EL (cell line): ENCODE data around the gene NLRC5.

Source experiments
- DNase-seq: peaks from one replicate; pipeline ENCODE4 v3.0.0-alpha.2; 2016

Gene NLRC5

GRCh38 chr16:57131351-57131970 lies 142.1 kb downstream of the NLRC5 start:
- no peak for DNase-seq

GRCh38 chr16:57132470-57132869 lies 143.1 kb downstream of the NLRC5 start:
- no peak for DNase-seq

- no peak for DNase-seq
Observed at GRCh38 chr16:57133031-57133430, 143.7 kb downstream of the NLRC5 start.
